Sciatic nerve (tissue), 2 donors: ENCODE measurements around the gene G2E3. TPM values are rescaled to one million over a fixed set of nuclear protein-coding genes. Genes with fewer than 3 reads are reported as not detected.
"Not testable (repeated sequence)": the region's sequence is repeated elsewhere in the genome, so short reads cannot be mapped to it uniquely, and the experiment has no call there.

Experiments used
- ATAC-seq: fragments of 200-7000 bp; cut with Tn5 transposase; one replicate; pipeline ENCODE4 v1.9.1; 2020; ENCODE audit warnings: mild to moderate bottlenecking, moderate library complexity
- DNase-seq: peaks from one replicate; pipeline ENCODE4 v3.0.0-alpha.2; 2020; ENCODE audit warnings: low spot score
- intact Hi-C: fragments of 100-400 bp; cut with DNase I; formaldehyde crosslinking; loops from one replicate; pipeline ENCODE4 v1.14.2; 2022
- total RNA-seq: library from RNA; stranded (reverse); fragmentation: NEBNext Ultra II Directional; extraction: Animal tissue kit (Norgen Biotek cat#: 25700); gene quantifications from one replicate; pipeline ENCODE4 v1.2.1, GENCODE V29; 2021
- donor health status: DM: no; HTN: no; CAD: no.
- donor health status: DM: no; HTN: no; CAD: no.

Gene G2E3
- total RNA-seq, 1 donor from 2014 or later: 24.3 TPM

DNA sequence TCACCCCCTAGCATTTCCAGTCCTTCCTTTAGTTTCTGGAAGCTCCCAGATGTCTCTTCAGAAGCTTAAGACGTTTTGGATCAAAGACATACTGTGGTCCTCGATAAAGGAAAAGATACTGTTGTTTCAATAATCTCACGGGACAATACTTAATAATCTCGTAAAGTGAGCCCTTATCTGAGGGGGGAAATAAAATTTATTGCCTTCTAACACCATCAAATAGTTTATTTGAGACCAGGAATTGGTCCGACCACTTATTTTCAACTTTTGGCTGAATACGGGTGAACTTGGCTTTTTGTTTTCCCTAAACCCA lies 640 bp upstream of the G2E3 start:
- ATAC-seq: no peak
- intact Hi-C loops: no loop called here
- no peak for DNase-seq

DNA sequence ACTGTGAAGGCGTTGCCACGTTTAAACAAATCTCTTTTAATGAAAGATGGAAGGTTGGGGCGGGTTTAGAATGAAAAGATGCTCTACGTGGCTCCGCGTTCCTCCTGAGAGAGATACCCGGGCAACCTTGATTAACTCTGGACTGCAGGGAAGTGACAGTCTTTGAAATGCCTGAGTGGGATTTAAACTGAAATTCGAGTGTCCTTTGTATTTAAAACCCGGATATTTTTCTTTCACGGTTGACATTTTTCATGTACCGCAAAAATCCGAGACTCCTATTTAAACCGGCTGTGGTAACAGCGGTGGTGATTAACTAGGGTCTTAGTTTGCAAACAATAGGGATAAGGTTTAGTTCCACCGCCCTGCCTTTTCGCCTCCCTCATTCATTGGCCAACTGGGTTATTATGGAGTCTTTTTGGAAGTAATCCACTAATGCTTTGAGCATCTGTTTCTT lies 707 bp downstream of the G2E3 start:
- intact Hi-C loops: no loop called here
- ATAC-seq (no peak), DNase-seq (no peak)

DNA sequence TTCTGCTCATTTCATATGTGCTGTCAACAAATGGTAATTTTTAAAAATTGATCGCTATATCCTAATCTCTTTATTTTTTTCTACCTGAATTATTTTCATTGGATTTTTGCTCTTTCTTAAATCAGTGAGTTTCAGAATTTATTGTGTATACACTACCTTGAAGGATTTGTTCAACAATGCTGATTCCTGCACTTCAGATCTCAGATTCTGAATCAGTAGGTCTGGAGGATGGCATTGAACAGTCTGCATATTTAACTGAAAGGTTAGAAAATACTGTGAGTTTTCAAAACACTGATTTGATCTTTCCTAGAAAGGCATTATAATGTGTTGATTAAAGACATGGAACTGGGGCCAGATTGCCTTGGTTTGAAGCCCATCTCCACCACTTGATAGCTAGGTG lies 1.6 kb downstream of the G2E3 start:
- intact Hi-C loops: no loop called here
- ATAC-seq (no peak), DNase-seq (no peak)

DNA sequence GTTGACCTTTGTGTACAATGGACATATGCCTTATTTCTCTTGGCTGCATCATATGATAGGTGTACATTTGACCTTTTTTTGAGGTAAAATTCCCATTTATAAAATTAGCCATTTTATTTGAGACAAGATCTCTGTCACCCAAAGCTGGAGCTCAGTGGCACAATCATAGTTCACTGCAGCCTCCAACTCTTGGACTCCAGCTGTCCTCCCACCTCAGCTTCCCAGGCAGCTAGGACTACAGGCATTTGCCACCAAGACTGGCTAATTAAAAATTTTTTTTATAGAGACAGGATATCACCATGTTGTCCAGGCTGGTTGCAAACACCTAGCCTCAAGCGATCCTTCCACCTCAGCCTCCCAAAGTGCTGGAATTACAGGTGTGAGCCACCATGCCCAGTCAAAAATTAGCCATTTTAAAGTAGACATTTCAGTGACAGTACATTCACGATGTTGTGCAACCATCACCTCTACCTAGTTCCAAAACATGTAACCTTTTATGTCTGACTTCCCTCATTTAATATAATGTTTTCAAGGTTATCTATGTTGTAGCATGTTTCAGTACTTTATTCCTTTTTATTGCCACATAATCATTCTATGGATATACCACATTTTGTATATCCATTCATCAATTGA lies 5.4 kb downstream of the G2E3 start:
- intact Hi-C loops: no loop called here
- ATAC-seq (no peak), DNase-seq (no peak)

DNA sequence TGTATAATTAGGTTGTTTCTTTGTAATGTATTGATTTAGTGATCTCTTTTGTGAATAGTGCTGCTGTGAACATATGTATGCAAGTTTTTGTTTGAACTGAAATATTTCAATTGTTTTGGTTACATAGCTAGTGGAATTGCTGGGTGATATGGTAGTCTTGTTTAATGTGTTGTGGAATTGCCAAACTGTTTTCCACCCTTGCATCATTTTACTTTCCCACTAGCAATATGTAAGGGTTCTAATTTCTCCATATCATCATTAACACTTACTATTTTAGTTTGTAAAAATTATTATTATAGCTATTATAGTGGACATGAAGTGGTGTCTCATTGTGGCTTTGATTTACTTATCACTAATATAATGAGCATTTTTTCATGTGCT lies 5.9 kb downstream of the G2E3 start:
- no peak for ATAC-seq
- DNase-seq: no peak
- intact Hi-C loops: no loop called here

DNA sequence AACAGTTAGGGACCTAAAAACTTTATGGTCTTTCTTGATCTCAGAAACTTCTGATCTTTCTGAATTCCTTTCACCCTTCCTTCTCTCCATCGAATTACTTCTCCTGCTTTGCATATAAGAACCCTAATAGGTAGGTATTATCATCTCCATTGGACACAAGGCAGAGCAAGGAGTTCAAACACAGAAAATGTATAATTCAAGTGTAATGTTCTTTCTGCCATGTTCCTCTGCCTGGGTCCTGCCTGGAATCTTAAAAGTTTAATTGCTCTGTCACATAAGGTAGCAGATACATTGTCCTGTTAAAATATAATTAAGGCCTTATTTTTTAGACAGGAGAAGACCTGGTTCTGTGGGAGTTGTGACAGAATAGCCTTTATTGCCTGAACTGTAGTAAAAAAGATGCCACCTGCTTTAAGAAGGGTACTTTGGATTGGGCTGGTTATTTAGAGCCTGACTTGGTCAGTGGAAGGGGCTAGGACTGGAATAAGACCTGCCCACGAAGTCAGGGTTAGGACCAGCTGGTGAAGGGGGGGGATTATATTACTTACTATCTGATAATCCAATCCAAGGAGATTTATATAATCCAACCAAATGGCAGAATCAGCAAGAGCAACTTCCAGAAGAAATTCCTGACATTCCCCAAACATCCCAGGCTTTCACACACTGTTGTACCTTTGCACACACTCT lies 10.4 kb downstream of the G2E3 start:
- intact Hi-C loops: no loop called here
- ATAC-seq (no peak), DNase-seq (no peak)

DNA sequence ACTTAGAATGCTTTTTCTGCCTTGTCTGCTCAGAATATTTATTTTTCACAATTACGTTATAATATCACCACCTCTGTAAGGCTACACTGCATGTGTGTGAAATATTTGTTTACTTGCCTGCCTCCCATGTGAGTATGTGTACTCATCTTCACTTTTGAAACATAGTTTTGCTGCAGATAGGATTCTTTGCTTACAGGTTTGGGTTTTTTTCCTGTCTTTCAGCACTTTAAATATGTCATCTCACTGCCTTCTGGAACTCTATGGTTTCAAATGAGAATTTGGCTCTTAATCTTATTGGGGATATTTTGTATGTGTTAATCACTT lies 10.9 kb downstream of the G2E3 start:
- DNase-seq: no peak
- intact Hi-C loops: no loop called here
- ATAC-seq: no peak

DNA sequence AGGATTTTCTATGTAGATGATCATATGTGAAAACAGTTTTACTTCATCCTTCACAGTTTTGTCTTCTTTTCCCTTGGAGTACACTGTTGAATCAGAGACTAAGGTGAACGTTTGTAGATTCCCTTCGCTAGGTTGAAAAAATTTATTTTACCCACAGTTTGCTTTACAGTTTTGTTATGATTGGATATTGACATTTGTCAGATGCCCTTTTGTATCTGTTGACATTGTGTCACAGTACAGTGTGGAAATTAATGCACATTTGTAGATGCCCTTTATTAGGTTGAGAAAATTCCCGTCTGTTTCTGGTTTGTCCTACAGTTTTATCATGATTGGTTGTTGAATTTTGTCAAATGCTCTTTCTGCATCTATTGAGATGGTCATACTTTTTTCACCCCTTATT lies 13.3 kb downstream of the G2E3 start:
- ATAC-seq (no peak), DNase-seq (no peak)
- intact Hi-C loops: no loop called here

DNA sequence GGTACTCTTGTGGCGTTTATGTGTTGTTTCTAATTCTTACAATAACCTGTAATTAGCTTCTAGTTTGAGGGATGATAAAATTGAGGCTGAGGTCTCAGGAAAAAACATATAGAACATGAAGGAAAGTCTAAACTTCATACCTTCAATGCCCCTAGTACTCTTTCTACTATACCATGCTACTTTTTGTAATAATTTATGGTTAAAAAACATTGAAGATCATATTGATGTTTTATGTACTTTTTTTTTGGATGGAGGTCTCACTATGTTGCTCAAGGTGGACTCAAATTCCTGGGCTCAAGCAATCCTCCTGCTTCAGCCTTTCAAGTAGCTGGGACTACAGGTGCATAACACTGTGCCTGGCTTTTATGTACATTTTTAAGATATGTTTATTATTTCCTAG lies 13.8 kb downstream of the G2E3 start:
- intact Hi-C loops: no loop called here
- DNase-seq (no peak), ATAC-seq (no peak)

DNA sequence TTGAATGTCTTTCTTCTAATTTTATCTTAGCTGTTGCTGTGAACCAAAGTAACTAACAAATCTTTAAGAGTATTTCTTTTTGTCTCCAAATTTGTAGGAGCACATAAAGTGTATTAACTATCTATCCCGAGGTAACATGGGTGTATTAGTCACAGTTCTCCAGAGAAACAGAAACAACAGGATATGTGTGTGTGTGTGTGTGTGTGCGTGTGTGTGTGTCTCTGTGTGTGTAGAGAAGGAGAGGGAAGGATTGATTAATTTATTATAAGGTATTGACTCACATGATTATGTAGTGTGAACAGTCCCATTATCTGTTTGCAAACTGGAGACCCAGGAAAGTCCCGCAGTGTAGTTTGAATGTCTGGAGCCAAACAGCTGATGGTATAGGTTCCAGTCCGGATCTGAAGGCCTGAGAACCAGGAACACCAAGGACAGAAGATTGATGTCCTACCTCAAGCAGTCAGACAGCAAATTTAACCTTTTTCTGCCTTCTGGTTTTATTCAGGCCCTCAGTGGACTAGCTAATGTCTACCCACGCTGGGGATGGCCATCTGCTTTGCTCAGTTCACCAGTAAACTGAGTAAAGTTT lies 14.4 kb downstream of the G2E3 start:
- intact Hi-C loops: no loop called here
- no peak for DNase-seq
- ATAC-seq: no peak

DNA sequence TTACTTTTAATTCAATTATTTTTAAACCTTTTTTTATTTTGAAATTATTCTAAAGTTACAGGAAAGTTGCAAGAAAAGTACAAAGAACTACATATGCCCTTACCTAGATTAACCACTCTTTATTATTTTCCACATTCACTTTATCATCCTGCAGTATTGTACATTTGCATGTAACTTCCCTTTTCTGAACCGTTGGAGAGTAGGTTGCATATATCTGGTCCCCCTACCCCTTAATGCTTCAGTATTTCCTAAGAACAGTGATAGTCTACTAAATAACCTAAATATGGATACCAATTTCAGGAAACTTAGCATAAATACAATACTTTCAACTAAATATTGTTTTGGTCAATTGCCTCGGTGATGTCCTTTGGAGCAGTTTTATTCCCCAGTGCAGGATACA lies 15.0 kb downstream of the G2E3 start:
- no peak for DNase-seq
- no peak for ATAC-seq
- intact Hi-C loops: no loop called here

DNA sequence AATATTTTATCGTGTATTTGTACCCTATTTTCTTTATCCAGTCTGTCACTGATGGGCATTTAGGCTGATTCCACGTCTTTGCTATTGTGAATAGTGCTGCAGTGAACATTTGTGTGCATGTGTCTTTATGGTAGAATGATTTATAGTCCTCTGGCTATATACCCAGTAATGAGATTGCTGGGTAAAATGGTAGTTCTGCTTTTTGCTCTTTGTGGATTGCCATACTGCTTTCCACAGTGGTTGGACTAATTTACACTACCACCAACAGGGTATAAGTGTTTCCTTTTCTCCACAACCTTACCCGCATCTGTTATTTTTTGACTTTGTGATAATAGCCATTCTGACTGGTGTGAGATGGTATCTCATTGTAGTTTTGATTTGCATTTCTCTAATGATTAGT lies 15.8 kb downstream of the G2E3 start:
- DNase-seq, intact Hi-C loops, ATAC-seq: not testable (repeated sequence)

DNA sequence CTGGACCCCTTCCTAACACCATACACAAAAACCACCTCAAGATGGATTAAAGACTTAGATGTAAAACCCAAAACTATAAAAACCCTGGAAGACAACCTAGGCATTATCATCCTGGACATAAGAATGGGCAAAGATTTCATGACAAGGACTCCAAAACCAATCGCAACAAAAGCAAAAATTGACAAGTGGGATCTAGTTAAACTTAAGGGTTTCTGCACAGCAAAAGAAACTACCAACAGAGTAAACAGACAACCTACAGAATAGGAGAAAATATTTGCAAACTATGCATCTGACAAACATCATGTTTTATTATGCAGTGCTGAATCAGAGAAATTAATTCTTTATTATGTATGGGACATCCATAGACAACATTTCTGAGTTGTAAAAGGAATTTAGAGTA lies 17.4 kb downstream of the G2E3 start:
- intact Hi-C loops, ATAC-seq, DNase-seq: not testable (repeated sequence)

DNA sequence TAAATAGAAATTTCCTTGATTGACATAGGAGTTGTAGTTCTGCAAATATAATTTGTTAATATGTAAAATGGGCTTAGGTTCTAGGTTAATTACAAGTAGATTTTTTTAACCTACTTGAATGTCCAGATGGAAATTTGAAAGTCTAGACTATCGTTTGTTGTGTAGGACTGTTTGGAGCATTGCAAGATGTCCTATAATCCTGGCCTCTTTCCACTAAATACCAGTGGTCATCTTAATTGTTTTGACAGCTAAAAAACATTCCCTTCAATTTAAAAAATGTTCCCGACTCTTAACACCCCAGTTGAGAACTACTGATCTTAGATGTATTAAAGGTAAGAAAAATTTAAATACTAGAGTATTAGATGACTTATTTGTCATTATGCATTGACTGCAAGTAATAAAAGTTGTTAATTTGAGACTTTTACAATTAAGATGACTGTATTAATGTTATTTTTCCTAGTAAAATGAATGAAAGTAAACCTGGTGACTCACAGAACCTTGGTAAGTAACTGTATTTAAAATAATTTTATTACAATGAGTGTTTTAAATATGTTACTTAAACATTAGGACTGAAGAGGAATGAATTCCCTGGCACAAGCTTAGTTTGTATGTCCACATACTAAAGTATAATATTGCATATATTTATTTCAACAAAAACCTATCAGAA lies 21.8 kb downstream of the G2E3 start:
- intact Hi-C loops: no loop called here
- ATAC-seq (no peak), DNase-seq (no peak)

DNA sequence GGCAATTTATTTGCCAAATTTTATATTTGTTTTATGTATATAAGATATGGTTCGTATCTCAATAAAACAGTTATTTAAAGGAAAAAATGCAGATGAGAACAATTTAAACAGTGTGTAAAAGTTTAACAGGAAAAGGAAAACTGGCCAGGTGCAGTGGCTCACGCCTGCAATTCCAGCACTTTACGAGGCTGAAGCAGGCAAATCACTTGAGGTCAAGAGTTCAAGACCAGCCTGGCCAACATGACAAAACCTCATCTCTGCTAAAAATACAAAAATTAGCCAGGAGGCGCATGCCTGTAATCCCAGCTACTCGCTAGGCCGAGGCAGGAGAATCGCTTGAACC lies 22.3 kb downstream of the G2E3 start:
- no peak for ATAC-seq
- DNase-seq: no peak
- intact Hi-C loops: no loop called here

DNA sequence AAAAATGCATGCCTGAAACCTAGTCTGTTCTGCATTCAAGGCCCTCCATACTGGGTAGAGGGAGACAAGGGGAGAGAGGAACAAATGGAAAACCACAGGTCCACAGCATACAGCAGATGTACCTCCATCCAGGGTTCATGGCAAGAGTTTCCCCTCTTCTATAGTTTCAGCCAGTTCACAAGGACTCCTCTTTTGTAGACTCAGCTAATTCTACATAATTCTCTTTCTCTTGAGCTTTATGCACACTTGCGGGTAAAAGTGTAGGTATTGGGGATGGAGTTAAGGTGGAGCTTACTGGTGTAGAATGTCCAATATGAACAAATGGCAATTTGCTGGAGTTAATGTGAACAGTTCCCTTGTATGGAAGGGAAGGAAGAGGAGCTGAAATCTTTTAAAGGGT lies 23.4 kb downstream of the G2E3 start:
- intact Hi-C loops: no loop called here
- ATAC-seq: no peak
- no peak for DNase-seq

DNA sequence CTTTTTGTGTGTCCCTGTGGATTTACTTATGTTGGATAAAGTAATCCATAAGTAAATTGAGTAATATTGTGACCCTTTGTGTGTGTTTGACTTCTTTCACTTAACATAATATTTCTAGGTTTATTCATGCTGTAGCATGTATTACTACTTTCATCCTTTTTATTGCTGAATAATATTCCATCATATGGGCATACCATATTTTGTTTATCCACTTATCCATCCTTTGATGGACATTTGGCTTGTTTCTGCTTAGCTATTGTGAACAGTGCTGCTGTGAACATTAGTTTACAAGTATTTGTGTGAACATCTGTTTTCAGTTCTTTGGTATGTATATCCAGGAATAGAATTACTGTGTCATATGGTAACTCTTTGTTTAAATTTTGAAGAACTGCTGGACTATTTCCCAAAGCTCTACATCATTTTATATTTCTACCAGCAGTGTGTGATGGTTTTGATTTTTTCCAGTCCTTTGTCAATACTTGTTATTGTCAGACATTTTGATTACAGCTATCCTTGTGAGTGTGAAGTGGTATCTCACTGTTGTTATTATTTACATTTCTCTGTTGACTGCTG lies 25.2 kb downstream of the G2E3 start:
- intact Hi-C loops: no loop called here
- ATAC-seq (no peak), DNase-seq (no peak)

DNA sequence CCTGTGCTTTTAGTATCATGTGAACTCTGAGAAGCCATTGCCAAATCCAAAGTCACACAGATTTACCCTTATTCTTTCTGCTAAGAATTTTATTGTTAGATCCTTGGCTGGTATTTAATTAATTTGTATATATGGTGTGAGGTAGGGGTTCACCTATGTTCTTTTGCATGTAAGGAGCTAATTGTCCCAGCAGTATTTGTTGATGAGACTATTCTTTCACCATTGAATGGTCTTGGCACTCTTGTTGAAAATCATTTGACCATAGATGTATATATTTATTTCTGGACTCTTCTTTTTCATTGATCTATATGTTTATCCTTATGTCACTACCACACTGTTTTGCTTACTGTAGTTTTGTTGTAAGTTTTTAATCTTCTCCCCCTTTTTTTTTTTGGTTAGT lies 26.2 kb downstream of the G2E3 start:
- intact Hi-C loops: no loop called here
- no peak for ATAC-seq
- no peak for DNase-seq

DNA sequence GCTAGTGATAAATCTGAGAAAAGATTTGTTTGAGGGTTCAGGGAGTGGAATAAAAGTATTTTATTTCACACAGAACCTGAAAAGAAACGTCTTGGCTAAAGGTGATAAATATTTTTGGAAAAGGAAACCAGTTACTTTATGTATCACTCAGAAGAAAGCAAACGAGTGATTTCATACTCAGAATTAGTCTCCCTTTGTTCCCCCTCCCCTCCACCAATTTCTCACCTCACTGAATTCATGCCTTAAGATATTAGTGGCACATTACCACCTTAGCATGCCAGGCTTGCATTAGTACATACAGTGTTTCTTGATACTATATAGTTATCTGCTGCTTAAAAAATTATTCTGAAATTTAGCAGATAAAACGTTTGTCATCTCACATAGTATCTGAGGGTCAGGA lies 28.2 kb downstream of the G2E3 start:
- ATAC-seq (no peak), DNase-seq (no peak)
- intact Hi-C loops: no loop called here

DNA sequence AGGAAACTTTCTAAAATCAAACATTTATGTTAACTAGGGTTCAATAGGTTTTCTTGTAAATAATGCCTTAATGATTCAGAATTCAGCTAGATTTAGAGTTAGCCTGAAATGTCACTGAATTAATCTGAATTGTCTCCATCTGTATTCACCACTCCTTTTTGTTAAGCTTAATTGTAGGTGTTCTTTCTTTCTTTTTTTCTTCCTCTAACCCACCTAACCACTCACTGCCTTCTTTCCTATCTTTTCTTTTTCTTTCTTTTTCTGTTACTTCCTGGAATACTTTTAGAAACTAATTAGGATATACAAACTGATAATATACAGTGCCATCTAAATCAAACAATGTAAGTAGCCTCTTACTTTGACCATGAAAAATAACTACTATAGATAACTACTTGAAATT lies 29.9 kb downstream of the G2E3 start:
- intact Hi-C loops: no loop called here
- DNase-seq (no peak), ATAC-seq (no peak)
